NB4 (cell line): ENCODE data around the gene CDKN2B-AS1.

Experiments
- DNase-seq: peaks from one replicate; pipeline ENCODE4 v3.0.0; 2010; ENCODE audit warnings: low read depth
- H3K4me3 ChIP-seq: one replicate; pipeline ENCODE4 v1.5.1; 2011; ENCODE audit warnings: mild to moderate bottlenecking, low read depth, low read length, moderate library complexity
- MYC ChIP-seq: IDR thresholded peaks from 2 replicates; pipeline ENCODE4 v1.6.1; 2011; ENCODE audit warnings: low read depth, low read length
- POLR2A ChIP-seq: IDR thresholded peaks from 2 replicates; pipeline ENCODE4 v1.6.1; 2011; ENCODE audit warnings: mild to moderate bottlenecking; ENCODE audit not compliant: insufficient read length; ENCODE audit errors: extremely low read depth
- TF ChIP-seq, protein P1 (sequence below): IDR thresholded peaks from one replicate; pipeline ENCODE4 v1.5.1; 2012; ENCODE audit warnings: low read depth, low read length
- TF ChIP-seq, protein P2 (sequence below): IDR thresholded peaks from 2 replicates; pipeline ENCODE4 v1.6.1; 2011; ENCODE audit warnings: low read depth, low read length

Gene CDKN2B-AS1

DNA sequence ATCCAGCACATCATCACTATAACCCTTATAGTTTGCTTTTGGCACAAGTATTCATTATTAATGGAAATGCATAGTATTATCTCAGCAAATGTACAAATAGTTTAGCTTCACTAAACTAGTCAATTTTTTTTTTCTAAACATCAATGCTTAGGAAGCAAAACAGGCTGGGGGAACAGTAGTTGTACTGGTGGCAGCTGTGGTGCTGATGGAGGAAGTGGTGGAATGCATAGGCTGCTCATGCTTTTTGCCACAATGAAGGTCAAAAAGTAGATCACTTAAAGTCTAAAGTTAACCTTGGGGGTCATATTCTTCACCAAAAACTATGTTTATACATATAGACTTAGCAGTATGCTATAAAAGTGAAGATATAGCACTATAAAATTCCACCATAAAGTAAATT is 50.8 kb downstream of the CDKN2B-AS1 start:
- TF ChIP-seq POLR2A (no peak), MYC (no peak)
- TF ChIP-seq, protein P1, sequence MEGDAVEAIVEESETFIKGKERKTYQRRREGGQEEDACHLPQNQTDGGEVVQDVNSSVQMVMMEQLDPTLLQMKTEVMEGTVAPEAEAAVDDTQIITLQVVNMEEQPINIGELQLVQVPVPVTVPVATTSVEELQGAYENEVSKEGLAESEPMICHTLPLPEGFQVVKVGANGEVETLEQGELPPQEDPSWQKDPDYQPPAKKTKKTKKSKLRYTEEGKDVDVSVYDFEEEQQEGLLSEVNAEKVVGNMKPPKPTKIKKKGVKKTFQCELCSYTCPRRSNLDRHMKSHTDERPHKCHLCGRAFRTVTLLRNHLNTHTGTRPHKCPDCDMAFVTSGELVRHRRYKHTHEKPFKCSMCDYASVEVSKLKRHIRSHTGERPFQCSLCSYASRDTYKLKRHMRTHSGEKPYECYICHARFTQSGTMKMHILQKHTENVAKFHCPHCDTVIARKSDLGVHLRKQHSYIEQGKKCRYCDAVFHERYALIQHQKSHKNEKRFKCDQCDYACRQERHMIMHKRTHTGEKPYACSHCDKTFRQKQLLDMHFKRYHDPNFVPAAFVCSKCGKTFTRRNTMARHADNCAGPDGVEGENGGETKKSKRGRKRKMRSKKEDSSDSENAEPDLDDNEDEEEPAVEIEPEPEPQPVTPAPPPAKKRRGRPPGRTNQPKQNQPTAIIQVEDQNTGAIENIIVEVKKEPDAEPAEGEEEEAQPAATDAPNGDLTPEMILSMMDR = no peak
- TF ChIP-seq, protein P2, sequence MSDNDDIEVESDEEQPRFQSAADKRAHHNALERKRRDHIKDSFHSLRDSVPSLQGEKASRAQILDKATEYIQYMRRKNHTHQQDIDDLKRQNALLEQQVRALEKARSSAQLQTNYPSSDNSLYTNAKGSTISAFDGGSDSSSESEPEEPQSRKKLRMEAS = no peak
- no peak for DNase-seq
- H3K4me3 ChIP-seq = no peak overlapping the region

DNA sequence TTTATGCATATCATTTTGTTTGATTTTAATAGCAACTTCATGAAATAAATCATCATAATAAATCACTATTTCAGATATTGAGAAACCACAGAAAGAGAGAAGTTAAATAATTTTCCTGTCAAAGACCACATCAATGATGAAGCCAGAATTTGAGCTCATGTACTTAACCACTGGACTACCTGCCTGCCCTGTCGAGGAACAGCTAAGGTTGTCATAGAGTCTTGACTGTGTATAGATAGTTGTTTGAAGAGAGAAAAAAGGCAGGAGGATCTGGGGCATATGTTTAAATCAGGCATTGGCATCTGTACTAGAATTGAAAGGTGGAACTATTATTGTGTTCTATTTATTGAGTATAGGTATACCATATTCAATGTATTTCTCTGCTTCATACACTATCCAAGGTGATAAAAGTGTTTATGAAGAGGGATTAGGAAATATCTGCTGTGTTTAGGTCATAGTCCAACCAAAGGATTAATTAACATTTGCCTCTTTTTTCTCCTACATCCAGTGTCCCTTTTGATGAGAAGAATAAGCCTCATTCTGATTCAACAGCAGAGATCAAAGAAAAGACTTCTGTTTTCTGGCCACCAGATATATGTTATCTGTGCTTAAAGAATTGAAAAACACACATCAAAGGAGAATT is 51.8 kb downstream of the CDKN2B-AS1 start:
- TF ChIP-seq MYC = no peak
- no peak overlapping the region for H3K4me3 ChIP-seq
- DNase-seq = no peak

DNA sequence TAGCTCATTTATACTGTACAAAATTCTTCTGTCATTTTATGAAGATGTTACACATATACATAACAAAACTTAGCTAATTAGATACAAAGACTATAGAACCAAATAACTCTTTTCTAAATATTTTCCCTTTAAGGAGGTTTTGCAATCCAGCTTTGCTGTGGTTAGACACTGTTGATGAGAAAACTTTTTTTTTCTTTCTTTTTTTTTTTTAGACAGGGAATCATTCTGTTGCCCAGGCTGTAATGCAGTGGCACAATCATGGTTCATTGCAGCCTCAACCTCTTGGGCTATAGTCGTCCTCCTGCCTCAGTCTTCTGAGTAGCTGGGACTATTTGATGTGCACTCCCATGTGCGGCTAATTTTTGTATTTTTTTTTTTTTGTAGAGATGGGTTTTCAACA is 53.0 kb downstream of the CDKN2B-AS1 start:
- DNase-seq = no peak
- H3K4me3 ChIP-seq = no peak overlapping the region
- TF ChIP-seq MYC = no peak
- TF ChIP-seq, protein P1 = no peak
- no peak for TF ChIP-seq POLR2A
- TF ChIP-seq, protein P2 = no peak

DNA sequence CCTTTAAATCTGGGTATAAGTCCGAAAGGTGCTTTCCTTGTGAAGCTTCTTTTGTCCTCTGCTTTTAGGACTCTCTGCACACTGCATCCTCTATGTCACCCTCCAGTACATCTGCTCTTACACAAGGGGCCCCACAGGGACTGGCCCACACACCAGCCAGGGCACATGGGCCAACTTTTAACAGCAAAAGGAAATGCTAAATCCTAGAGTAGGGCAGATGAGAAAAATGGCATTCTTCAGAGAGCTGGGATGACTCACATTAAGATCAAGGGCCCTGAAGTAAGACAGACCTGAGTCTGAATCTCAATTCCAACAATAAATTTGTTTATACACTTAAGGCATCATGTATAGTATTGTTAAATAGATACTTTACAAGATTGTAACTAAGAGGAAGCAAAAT is 54.8 kb downstream of the CDKN2B-AS1 start:
- H3K4me3 ChIP-seq = no peak overlapping the region
- DNase-seq = no peak
- TF ChIP-seq POLR2A (no peak), MYC (no peak)
- TF ChIP-seq, protein P1 = no peak
- TF ChIP-seq, protein P2 = no peak

DNA sequence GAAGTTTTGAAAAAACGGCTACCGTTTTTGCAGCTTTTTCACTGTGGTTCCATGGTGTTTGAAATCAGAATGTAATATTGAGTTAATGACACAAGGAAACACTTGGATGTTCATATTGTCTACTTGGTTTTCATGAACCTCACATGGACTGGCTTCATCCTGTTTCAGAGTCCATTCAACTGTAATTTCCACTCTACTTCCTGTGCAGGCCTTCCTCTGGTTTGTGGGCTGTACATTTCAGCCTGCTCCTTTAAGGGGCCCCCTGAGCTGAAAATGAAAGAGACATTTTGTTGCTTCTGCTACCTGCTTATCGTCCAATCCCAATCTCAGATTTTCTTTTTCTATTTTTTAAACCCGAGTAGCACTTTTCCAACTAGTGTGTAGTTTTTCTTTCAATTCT is 56.3 kb downstream of the CDKN2B-AS1 start:
- DNase-seq = no peak
- no peak overlapping the region for H3K4me3 ChIP-seq
- no peak for TF ChIP-seq POLR2A
- TF ChIP-seq MYC = no peak
- TF ChIP-seq, protein P2 = no peak
- TF ChIP-seq, protein P1 = no peak

DNA sequence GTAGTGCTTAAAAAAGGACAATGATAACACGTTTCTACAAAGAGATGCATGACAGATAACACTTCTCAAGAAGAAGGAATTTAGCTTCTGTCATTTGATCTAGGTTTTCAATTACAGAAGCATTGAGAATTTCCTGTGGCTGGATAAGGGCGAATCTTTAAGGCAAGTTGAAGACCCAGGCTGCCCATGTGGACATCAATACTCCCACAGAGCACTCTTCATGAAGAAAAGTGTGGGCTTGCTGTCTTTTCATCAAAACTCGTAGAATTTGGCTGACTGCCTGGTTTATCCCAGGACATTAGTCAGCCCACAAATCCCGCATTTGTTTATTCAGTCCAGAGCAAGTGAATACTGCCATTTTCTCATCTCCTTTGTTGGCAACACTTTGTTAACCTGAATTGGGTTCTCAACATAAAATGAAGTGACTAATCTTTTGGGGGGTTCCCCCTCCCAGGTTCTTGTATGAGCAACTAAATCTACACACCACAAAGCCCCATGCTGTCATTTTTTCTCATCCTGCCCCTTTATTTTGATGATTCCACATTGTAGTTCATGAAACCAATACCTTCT is 57.9 kb downstream of the CDKN2B-AS1 start:
- DNase-seq = no peak
- no peak overlapping the region for H3K4me3 ChIP-seq
- TF ChIP-seq POLR2A = no peak
- TF ChIP-seq MYC = no peak
- TF ChIP-seq, protein P2 = no peak
- TF ChIP-seq, protein P1 = no peak
